HG03159 (cell line): ENCODE results near the gene CCDC85B.
A peak's percentile ranks its signal among the peaks of the same experiment; 100 is the strongest.

ENCODE experiments used
- ATAC-seq: cut with Tn5 transposase; IDR thresholded peaks from one replicate; pipeline ENCODE4 v1.9.1; 2021; ENCODE audit warnings: mild to moderate bottlenecking, moderate library complexity; ENCODE audit not compliant: unreplicated experiment

CCDC85B gene

GRCh38 chr11:65857500-65857852, 33.0 kb upstream of the CCDC85B start:
- ATAC-seq, result peak; percentile 0

- peak; percentile 45 for ATAC-seq
Measured at GRCh38 chr11:65857853-65858680, 32.4 kb upstream of the CCDC85B start, which contains the start of gene CFL1. Gene CFL1 (minus strand): TSS chr11:65858180. CDS start chr11:65858099, 81 bp downstream.

GRCh38 chr11:65858681-65859087, 31.8 kb upstream of the CCDC85B start:
- ATAC-seq, result no peak

- peak; percentile 50 for ATAC-seq
Measured at GRCh38 chr11:65859095-65859811, 31.2 kb upstream of the CCDC85B start.

GRCh38 chr11:65859812-65860277, 30.6 kb upstream of the CCDC85B start:
- no peak for ATAC-seq

- no peak for ATAC-seq
Measured at GRCh38 chr11:65860278-65861164, 30.0 kb upstream of the CCDC85B start, which contains the start of gene MUS81. Gene MUS81 (plus strand): TSS chr11:65860433. CDS start chr11:65860754, 321 bp downstream.

GRCh38 chr11:65861165-65861505, 29.3 kb upstream of the CCDC85B start:
- no peak for ATAC-seq

GRCh38 chr11:65861533-65862183, 28.8 kb upstream of the CCDC85B start:
- no peak for ATAC-seq

- ATAC-seq, result no peak
Measured at GRCh38 chr11:65862191-65862735, 28.2 kb upstream of the CCDC85B start.

- ATAC-seq, result no peak
Measured at GRCh38 chr11:65862941-65863888, 27.3 kb upstream of the CCDC85B start.

GRCh38 chr11:65863889-65864705, 26.4 kb upstream of the CCDC85B start:
- no peak for ATAC-seq

GRCh38 chr11:65864706-65865471, 25.6 kb upstream of the CCDC85B start:
- no peak for ATAC-seq

- no peak for ATAC-seq
Measured at GRCh38 chr11:65865550-65866172, 24.8 kb upstream of the CCDC85B start.

GRCh38 chr11:65866509-65867283, 23.8 kb upstream of the CCDC85B start:
- no peak for ATAC-seq

GRCh38 chr11:65867284-65868071, 23.0 kb upstream of the CCDC85B start:
- ATAC-seq, result no peak
